Measurements from ENCODE around the gene MSL1.

DNA sequence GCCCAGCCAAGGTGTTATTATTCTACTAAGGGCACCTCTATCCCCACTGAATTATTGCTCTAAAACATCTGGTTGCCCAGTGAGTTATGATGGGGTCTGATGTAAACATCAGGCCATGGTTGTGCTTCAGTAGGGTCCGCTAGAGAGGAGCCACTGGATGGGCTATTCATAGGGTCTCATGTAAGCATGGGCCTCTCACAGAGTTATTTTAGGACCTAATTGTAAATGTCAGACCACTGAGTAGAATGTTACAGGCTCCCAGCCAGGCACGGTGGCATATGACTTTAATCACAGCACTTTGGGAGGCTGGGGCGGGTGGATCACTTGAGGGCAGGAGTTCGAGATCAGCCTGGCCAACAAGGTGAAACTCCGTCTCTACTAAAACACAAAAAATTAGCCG is 60.8 kb downstream of the MSL1 start:
- TF ChIP-seq, protein P1, sequence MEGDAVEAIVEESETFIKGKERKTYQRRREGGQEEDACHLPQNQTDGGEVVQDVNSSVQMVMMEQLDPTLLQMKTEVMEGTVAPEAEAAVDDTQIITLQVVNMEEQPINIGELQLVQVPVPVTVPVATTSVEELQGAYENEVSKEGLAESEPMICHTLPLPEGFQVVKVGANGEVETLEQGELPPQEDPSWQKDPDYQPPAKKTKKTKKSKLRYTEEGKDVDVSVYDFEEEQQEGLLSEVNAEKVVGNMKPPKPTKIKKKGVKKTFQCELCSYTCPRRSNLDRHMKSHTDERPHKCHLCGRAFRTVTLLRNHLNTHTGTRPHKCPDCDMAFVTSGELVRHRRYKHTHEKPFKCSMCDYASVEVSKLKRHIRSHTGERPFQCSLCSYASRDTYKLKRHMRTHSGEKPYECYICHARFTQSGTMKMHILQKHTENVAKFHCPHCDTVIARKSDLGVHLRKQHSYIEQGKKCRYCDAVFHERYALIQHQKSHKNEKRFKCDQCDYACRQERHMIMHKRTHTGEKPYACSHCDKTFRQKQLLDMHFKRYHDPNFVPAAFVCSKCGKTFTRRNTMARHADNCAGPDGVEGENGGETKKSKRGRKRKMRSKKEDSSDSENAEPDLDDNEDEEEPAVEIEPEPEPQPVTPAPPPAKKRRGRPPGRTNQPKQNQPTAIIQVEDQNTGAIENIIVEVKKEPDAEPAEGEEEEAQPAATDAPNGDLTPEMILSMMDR (IDR thresholded peaks at IDR 0.05; ENCODE audit: low read depth, low read length, poor library complexity, severe bottlenecking), result no peak
- no peak for TF ChIP-seq EZH2phosphoT487 (IDR thresholded peaks at IDR 0.05; ENCODE audit: borderline replicate concordance, low read length)

All from DOHH2 (cell line).